Stimulated activated CD8-positive, alpha-beta memory T cell treated with anti-CD3 and anti-CD28 coated beads, Interleukin-2, amount 100 ng/mL, for 1 hour (primary cell): ENCODE measurements around the gene CCIN.
"Not testable (repeated sequence)": the region's sequence is repeated elsewhere in the genome, so short reads cannot be mapped to it uniquely, and the experiment has no call there.

Experiments
- DNase-seq, 2 donors: peaks; one replicate each; pipeline ENCODE4 v3.0.0-alpha.2; 2020; ENCODE audit warnings: low read depth in 2 of 2

CCIN gene

GRCh38 chr9:36169166-36169565 is at the start of gene CCIN:
Gene CCIN, plus strand, starts transcription at chr9:36169388. Its CDS starts 115 bp downstream, at chr9:36169503.
- no peak for DNase-seq

- no peak for DNase-seq
Observed at GRCh38 chr9:36119476-36119875, 49.7 kb upstream of the CCIN start.

- DNase-seq, result no peak
Observed at GRCh38 chr9:36120705-36121104, 48.5 kb upstream of the CCIN start.

- no peak for DNase-seq
Observed at GRCh38 chr9:36121971-36122370, 47.2 kb upstream of the CCIN start.

GRCh38 chr9:36123515-36123914 is 45.7 kb upstream of the CCIN start:
- DNase-seq, result no peak

- no peak for DNase-seq
Observed at GRCh38 chr9:36125062-36125855, 43.9 kb upstream of the CCIN start.

- no peak for DNase-seq
Observed at GRCh38 chr9:36126016-36126730, 43.0 kb upstream of the CCIN start.

- DNase-seq, result no peak
Observed at GRCh38 chr9:36127652-36128244, 41.4 kb upstream of the CCIN start.

GRCh38 chr9:36128349-36128748 is 40.8 kb upstream of the CCIN start:
- DNase-seq, result no peak

GRCh38 chr9:36129139-36129538 is 40.0 kb upstream of the CCIN start:
- DNase-seq, result no peak

GRCh38 chr9:36131666-36132065 is 37.5 kb upstream of the CCIN start:
- not testable (repeated sequence) for DNase-seq

- DNase-seq, result no peak
Observed at GRCh38 chr9:36132086-36132485, 37.1 kb upstream of the CCIN start.

- DNase-seq, result no peak
Observed at GRCh38 chr9:36134761-36135505, 34.3 kb upstream of the CCIN start.

- DNase-seq, result no peak
Observed at GRCh38 chr9:36135741-36136271, 33.4 kb upstream of the CCIN start.

GRCh38 chr9:36136272-36136893 is 32.8 kb upstream of the CCIN start, which contains the start of gene GLIPR2:
Gene GLIPR2, plus strand, starts transcription at chr9:36136733. Its CDS starts 46 bp downstream, at chr9:36136779.
- peak; percentile 62 to 68 for DNase-seq

GRCh38 chr9:36136894-36137391 is 32.2 kb upstream of the CCIN start:
- no peak for DNase-seq

GRCh38 chr9:36137392-36138004 is 31.7 kb upstream of the CCIN start:
- DNase-seq, result no peak

- DNase-seq, result no peak
Observed at GRCh38 chr9:36138496-36138895, 30.7 kb upstream of the CCIN start.

GRCh38 chr9:36138901-36139300 is 30.3 kb upstream of the CCIN start:
- DNase-seq, result no peak
